Calu3 (cell line): ENCODE data around the gene C19orf81. TPM values are rescaled to one million over a fixed set of nuclear protein-coding genes. Genes with fewer than 3 reads are reported as not detected.

Source experiments
- BruUV-seq: library from RNA; stranded (reverse); fragments of 400-500 nt; replicated peaks from 2 replicates; lab custom pipeline; 2021; lab: Mats Ljungman, UMichigan
- CTCF ChIA-PET: fragments of 300-600 bp; sonication (Branson Sonifier 250); formaldehyde crosslinking; loops from one replicate; lab custom pipeline; 2022; ENCODE audit warnings: antibody characterized with exemption; lab: Charles Lee
- DNase-seq: peaks from one replicate; pipeline ENCODE4 v3.0.0; 2022
- H3K27ac Mint-ChIP-seq: one replicate; pipeline ENCODE4 v1.8.0; 2022; ENCODE audit warnings: mixed read lengths; ENCODE audit not compliant: unreplicated experiment
- H3K27me3 Mint-ChIP-seq: one replicate; pipeline ENCODE4 v1.8.0; 2022; ENCODE audit warnings: mixed read lengths; ENCODE audit not compliant: unreplicated experiment
- H3K36me3 Mint-ChIP-seq: one replicate; pipeline ENCODE4 v1.8.0; 2022; ENCODE audit warnings: mild to moderate bottlenecking, moderate library complexity, mixed read lengths; ENCODE audit not compliant: insufficient read depth, unreplicated experiment
- H3K4me1 Mint-ChIP-seq: one replicate; pipeline ENCODE4 v1.8.0; 2022; ENCODE audit warnings: mild to moderate bottlenecking, low read depth, mixed read lengths; ENCODE audit not compliant: unreplicated experiment
- H3K4me3 Mint-ChIP-seq: one replicate; pipeline ENCODE4 v1.8.0; 2022; ENCODE audit warnings: mild to moderate bottlenecking, low read depth, moderate library complexity, mixed read lengths; ENCODE audit not compliant: unreplicated experiment
- H3K9me3 Mint-ChIP-seq: one replicate; pipeline ENCODE4 v1.8.0; 2022; ENCODE audit warnings: low read depth, mixed read lengths; ENCODE audit not compliant: unreplicated experiment
- CTCF ChIP-seq: fragments of 200-600 bp; IDR thresholded peaks from one replicate; pipeline ENCODE4 v1.8.0; 2022; ENCODE audit warnings: antibody characterized with exemption; ENCODE audit not compliant: unreplicated experiment
- intact Hi-C: fragments of 100-400 bp; cut with micrococcal nuclease; formaldehyde crosslinking; loops from one replicate; pipeline ENCODE4 v1.10.0; 2022; ENCODE audit not compliant: unreplicated experiment
- total RNA-seq: library from RNA; stranded (reverse); gene quantifications from 2 replicates; pipeline ENCODE4 v1.2.3, GENCODE V29; 2022

The C19orf81 gene
- total RNA-seq, 1 experiment from 2014 or later: not detected

GRCh38 chr19:50628551-50628950, 20.7 kb upstream of the C19orf81 start:
- peaks cover 53% of the 10 kb centered on the region for H3K27me3 Mint-ChIP-seq
- CTCF ChIA-PET: no interaction called here
- H3K27ac Mint-ChIP-seq: no peak overlapping the region
- H3K9me3 Mint-ChIP-seq: no peaks in the 10 kb centered on the region
- H3K4me1 Mint-ChIP-seq: no peaks in the 10 kb centered on the region
- intact Hi-C loops: no loop called here
- no peak for TF ChIP-seq CTCF
- no peak for DNase-seq
- no TSS peak for BruUV-seq
- no peak overlapping the region for H3K4me3 Mint-ChIP-seq
- peaks cover 4% of the 10 kb centered on the region for H3K36me3 Mint-ChIP-seq

GRCh38 chr19:50629194-50629593, 20.1 kb upstream of the C19orf81 start:
- Mint-ChIP-seq H3K27ac (no peak overlapping the region), H3K4me1 (no peaks in the 10 kb centered on the region), H3K9me3 (no peaks in the 10 kb centered on the region), H3K4me3 (no peak overlapping the region), H3K36me3 (peaks cover 4% of the 10 kb centered on the region), H3K27me3 (peaks cover 53% of the 10 kb centered on the region)
- no TSS peak for BruUV-seq
- CTCF ChIA-PET: no interaction called here
- DNase-seq: no peak
- intact Hi-C loops: no loop called here
- TF ChIP-seq CTCF: no peak

GRCh38 chr19:50629801-50630200, 19.4 kb upstream of the C19orf81 start:
- CTCF ChIA-PET: no interaction called here
- intact Hi-C loops: no loop called here

GRCh38 chr19:50632151-50632835, 17.0 kb upstream of the C19orf81 start:
- Mint-ChIP-seq H3K27me3 (peaks cover 47% of the 10 kb centered on the region), H3K4me1 (no peaks in the 10 kb centered on the region), H3K36me3 (peaks cover 4% of the 10 kb centered on the region), H3K9me3 (no peaks in the 10 kb centered on the region), H3K27ac (no peak overlapping the region), H3K4me3 (no peak overlapping the region)
- TF ChIP-seq CTCF: no peak
- no TSS peak for BruUV-seq
- no peak for DNase-seq
- intact Hi-C loops: no loop called here
- CTCF ChIA-PET: no interaction called here

More at GRCh38 chr19:50629801-50630200, 19.4 kb upstream of the C19orf81 start:
- Mint-ChIP-seq H3K9me3 (no peaks in the 10 kb centered on the region), H3K27me3 (peaks cover 53% of the 10 kb centered on the region), H3K4me3 (no peak overlapping the region), H3K4me1 (no peaks in the 10 kb centered on the region), H3K27ac (no peak overlapping the region), H3K36me3 (peaks cover 4% of the 10 kb centered on the region)
- BruUV-seq: no TSS peak
- DNase-seq: no peak
- no peak for TF ChIP-seq CTCF
